ENCODE results near the gene ARL6IP4. TPM values are rescaled to one million over a fixed set of nuclear protein-coding genes. Genes with fewer than 3 reads are reported as not detected.

Gene ARL6IP4
- polyA plus RNA-seq, 2 of the 4 experiments (the other 2 are of a cell fraction), result 208 to 209 TPM

- no peak for ATAC-seq
- H3K9me3 ChIP-seq, result no peaks in the 10 kb centered on the region
- peak overlapping the region; percentile 92 to 99 for H3K27ac ChIP-seq
- no peak for DNase-seq (ENCODE audit: low read depth in 1 of 2, low spot score in 1 of 2)
- peak overlapping the region; percentile 69 for H3K4me3 ChIP-seq
- peak overlapping the region; percentile 85 for H3K4me2 ChIP-seq
- ChIA-PET CTCF (interaction anchor here (0.6 to 1.5 kb wide), 5 partner anchors 26 to 757 kb away, joined by 3 to 10 read pairs (median 4); partner anchors contain the start of gene PITPNM2), POLR2A (interaction anchor here (2.3 kb wide), 1 partner anchor 254 kb away, joined by 12 read pairs; the partner anchor contains the start of genes MPHOSPH9 and MTRFR)
- 82% methylated on average over 26 of the region's 28 CpGs for WGBS (ENCODE audit: missing lambda C conversion rate)
- TF ChIP-seq ZNF302 (CRISPR knock-in tag; IDR thresholded peaks at IDR 0.05), result no peak
- no peak for TF ChIP-seq PBX3 (IDR thresholded peaks at IDR 0.05)
- TF ChIP-seq ZC3H11A (IDR thresholded peaks at IDR 0.05), result no peak
- TF ChIP-seq EP300 (IDR thresholded peaks at IDR 0.05), result no peak
- TF ChIP-seq KDM5A (IDR thresholded peaks at IDR 0.05), result no peak
- no peak for TF ChIP-seq FOSL2 (IDR thresholded peaks at IDR 0.05)
- no peak for TF ChIP-seq FOSL2 (CRISPR knock-in tag; IDR thresholded peaks at IDR 0.05)
- no peak for TF ChIP-seq HEYL (CRISPR knock-in tag; IDR thresholded peaks at IDR 0.05)
- TF ChIP-seq E2F6 (IDR thresholded peaks at IDR 0.05; ENCODE audit: borderline replicate concordance, low read depth), result no peak
- no peak for TF ChIP-seq HMGXB4 (CRISPR knock-in tag; IDR thresholded peaks at IDR 0.05; ENCODE audit: borderline replicate concordance)
- no peak for TF ChIP-seq MAZ (IDR thresholded peaks at IDR 0.05; ENCODE audit: borderline replicate concordance, low read depth, low read length)
- no peak for TF ChIP-seq RFX5 (IDR thresholded peaks at IDR 0.05)
- TF ChIP-seq PHF8 (IDR thresholded peaks at IDR 0.05; ENCODE audit: borderline replicate concordance, low read depth), result no peak
- TF ChIP-seq NR3C1 (IDR thresholded peaks at IDR 0.05), result no peak
- H3K4me1 ChIP-seq, result peaks cover 25% of the 10 kb centered on the region
- FAIRE-seq, result no peak
These were observed 1.2 kb upstream of the ARL6IP4 start for GRCh38 chr12:122979001-122979907.

- no peak for FAIRE-seq
- 49% methylated on average over 4 of the region's 7 CpGs for whole genome bisulfite sequencing (ENCODE audit: missing lambda C conversion rate)
- Histone ChIP-seq H3K4me2 (peak overlapping the region; percentile 85), H3K4me1 (peaks cover 25% of the 10 kb centered on the region), H3K4me3 (peak overlapping the region; percentile 69), H3K9me3 (no peaks in the 10 kb centered on the region), H3K27ac (peak overlapping the region; percentile 92 to 99)
- no peak for ATAC-seq
- DNase-seq (ENCODE audit: low read depth in 1 of 2, low spot score in 1 of 2), result no peak
- CTCF ChIA-PET, result interaction anchor here (0.6 to 1.5 kb wide), 3 partner anchors 27 to 758 kb away, joined by 3 to 4 read pairs (median 3); partner anchors contain the start of gene PITPNM2
- TF ChIP-seq MAZ (IDR thresholded peaks at IDR 0.05; ENCODE audit: borderline replicate concordance, low read depth, low read length), result no peak
- TF ChIP-seq MAFK (IDR thresholded peaks at IDR 0.05; ENCODE audit: partially characterized antibody), result peak; percentile 21
- POLR2A ChIA-PET, result interaction anchor here (2.3 kb wide), 1 partner anchor 253 kb away, joined by 12 read pairs; the partner anchor contains the start of genes MPHOSPH9 and MTRFR
These were observed 636 bp upstream of the ARL6IP4 start for GRCh38 chr12:122979908-122980182.

GRCh38 chr12:122981036-122981471, 573 bp downstream of the ARL6IP4 start:
- peaks cover 23% of the 10 kb centered on the region for H3K4me1 ChIP-seq
- ChIA-PET POLR2A (interaction anchor here (1.5 kb wide), 1 partner anchor 252 kb away, joined by 7 read pairs; the partner anchor contains the start of genes MPHOSPH9 and MTRFR), CTCF (interaction anchor here (0.9 to 4.8 kb wide), 4 partner anchors 9 to 256 kb away, joined by 3 to 26 read pairs (median 4); no protein-coding TSS in a partner anchor)
- WGBS (ENCODE audit: missing lambda C conversion rate), result under 1% methylated on average over 18 of the region's 40 CpGs
- H3K27ac ChIP-seq, result peak overlapping the region; percentile 92 to 99
- FAIRE-seq (no peak), DNase-seq (ENCODE audit: low read depth in 1 of 2, low spot score in 1 of 2) (no peak), ATAC-seq (peak; percentile 7 to 44; a peak in 5 of 6 replicates)
- no peaks in the 10 kb centered on the region for H3K9me3 ChIP-seq
- H3K4me2 ChIP-seq, result peak overlapping the region; percentile 85
- H3K4me3 ChIP-seq, result peak overlapping the region; percentile 69
- peak; percentile 1; the same call in 1 of the 2 replicates for TF ChIP-seq E2F6 (IDR thresholded peaks at IDR 0.05; ENCODE audit: borderline replicate concordance, low read depth)
- TF ChIP-seq TP53 (CRISPR knock-in tag; IDR thresholded peaks at IDR 0.05), result no peak
- no peak for TF ChIP-seq MAX (IDR thresholded peaks at IDR 0.05)
- TF ChIP-seq FOXS1 (CRISPR knock-in tag; IDR thresholded peaks at IDR 0.05), result no peak
- TF ChIP-seq HOXA7 (CRISPR knock-in tag; IDR thresholded peaks at IDR 0.05), result no peak
- 0 out of 2 replicates have a peak, but pooled peaks have one; percentile 5 for TF ChIP-seq PHF8 (IDR thresholded peaks at IDR 0.05; ENCODE audit: borderline replicate concordance, low read depth)
- no peak for TF ChIP-seq HOXB13 (CRISPR knock-in tag; IDR thresholded peaks at IDR 0.05; ENCODE audit: low read depth)
- no peak for TF ChIP-seq FOSL2 (IDR thresholded peaks at IDR 0.05)
- no peak for TF ChIP-seq FOSL2 (CRISPR knock-in tag; IDR thresholded peaks at IDR 0.05)
- no peak for TF ChIP-seq RCOR1 (IDR thresholded peaks at IDR 0.05; ENCODE audit: low read depth, low read length)
- TF ChIP-seq RARB (CRISPR knock-in tag; IDR thresholded peaks at IDR 0.05), result no peak
- TF ChIP-seq ZSCAN20 (CRISPR knock-in tag; IDR thresholded peaks at IDR 0.05), result no peak
- TF ChIP-seq RNF2 (IDR thresholded peaks at IDR 0.05; ENCODE audit: borderline replicate concordance, low read depth), result peak; percentile 46; the same call in 1 of the 2 replicates
- no peak for TF ChIP-seq CBX8 (IDR thresholded peaks at IDR 0.05)
- no peak for TF ChIP-seq USF2 (IDR thresholded peaks at IDR 0.05)
- no peak for TF ChIP-seq CBX2 (IDR thresholded peaks at IDR 0.05; ENCODE audit: borderline replicate concordance, low read depth)

Data from A549 (cell line).